ENCODE data around the gene BACH1. TPM values are rescaled to one million over a fixed set of nuclear protein-coding genes. Genes with fewer than 3 reads are reported as not detected.

The BACH1 gene
- total RNA-seq, 1 donor from 2014 or later = 12.7 TPM

GRCh38 chr21:29257701-29258100 is 41.0 kb upstream of the BACH1 start:
- no peaks in the 10 kb centered on the region for H3K36me3 ChIP-seq
- H3K4me3 ChIP-seq = no peak overlapping the region
- no peaks in the 10 kb centered on the region for H3K27me3 ChIP-seq
- intact Hi-C loops (cut with DNase I) = no loop called here
- peaks cover 0 to 5% of the 10 kb centered on the region in 2 donors for H3K4me1 ChIP-seq
- DNase-seq (ENCODE audit: low spot score in 2 of 2) = no peak
- no peak overlapping the region for H3K27ac ChIP-seq
- no peak for TF ChIP-seq CTCF (IDR thresholded peaks at IDR 0.05)
- peaks cover 2 to 15% of the 10 kb centered on the region in 2 donors for H3K9me3 ChIP-seq

- TF ChIP-seq CTCF (IDR thresholded peaks at IDR 0.05) = no peak
- no peak overlapping the region for H3K27ac ChIP-seq
- no peak overlapping the region for H3K4me3 ChIP-seq
- H3K36me3 ChIP-seq = no peaks in the 10 kb centered on the region
- no peaks in the 10 kb centered on the region for H3K27me3 ChIP-seq
- peaks cover 0 to 10% of the 10 kb centered on the region in 2 donors for H3K9me3 ChIP-seq
- H3K4me1 ChIP-seq = peaks cover 0 to 5% of the 10 kb centered on the region in 2 donors
- intact Hi-C loops (cut with DNase I) = no loop called here
- no peak for DNase-seq (ENCODE audit: low spot score in 2 of 2)
Measured at GRCh38 chr21:29258626-29259338, 39.9 kb upstream of the BACH1 start.

- no peaks in the 10 kb centered on the region for H3K9me3 ChIP-seq
- H3K36me3 ChIP-seq = no peaks in the 10 kb centered on the region
- peaks cover 0 to 5% of the 10 kb centered on the region in 2 donors for H3K4me1 ChIP-seq
- no peak overlapping the region for H3K4me3 ChIP-seq
- TF ChIP-seq CTCF (IDR thresholded peaks at IDR 0.05) = no peak
- no peak for DNase-seq (ENCODE audit: low spot score in 2 of 2)
- no peak overlapping the region for H3K27ac ChIP-seq
- H3K27me3 ChIP-seq = no peaks in the 10 kb centered on the region
- intact Hi-C loops (cut with DNase I) = no loop called here
Measured at GRCh38 chr21:29260461-29260860, 38.3 kb upstream of the BACH1 start.

- no peak for DNase-seq (ENCODE audit: low spot score in 2 of 2)
- intact Hi-C loops (cut with DNase I) = no loop called here
- TF ChIP-seq CTCF (IDR thresholded peaks at IDR 0.05) = no peak
- no peaks in the 10 kb centered on the region for H3K36me3 ChIP-seq
- no peaks in the 10 kb centered on the region for H3K9me3 ChIP-seq
- no peak overlapping the region for H3K27ac ChIP-seq
- peaks cover 0 to 5% of the 10 kb centered on the region in 2 donors for H3K4me1 ChIP-seq
- H3K4me3 ChIP-seq = no peak overlapping the region
- H3K27me3 ChIP-seq = no peaks in the 10 kb centered on the region
Measured at GRCh38 chr21:29261555-29262540, 36.9 kb upstream of the BACH1 start.

- TF ChIP-seq CTCF (IDR thresholded peaks at IDR 0.05) = no peak
- no peak for DNase-seq (ENCODE audit: low spot score in 2 of 2)
- Histone ChIP-seq H3K9me3 (no peaks in the 10 kb centered on the region), H3K27ac (no peak overlapping the region), H3K4me3 (no peak overlapping the region), H3K36me3 (no peaks in the 10 kb centered on the region), H3K27me3 (no peaks in the 10 kb centered on the region), H3K4me1 (no peaks in the 10 kb centered on the region)
- intact Hi-C loops (cut with DNase I) = no loop called here
Measured at GRCh38 chr21:29264721-29265120, 34.0 kb upstream of the BACH1 start.
